H9 (cell line): Measurements from ENCODE around the gene SEZ6. TPM values are rescaled to one million over a fixed set of nuclear protein-coding genes. Genes with fewer than 3 reads are reported as not detected.

ENCODE experiments used
- DNase-seq: peaks from one replicate; pipeline ENCODE4 v3.0.0-alpha.2; 2017
- H2AFZ ChIP-seq: one replicate; pipeline ENCODE4 v1.6.1; 2013; ENCODE audit warnings: mild to moderate bottlenecking, low read length, control low read depth, moderate library complexity
- H2AK5ac ChIP-seq: 2 replicates; pipeline ENCODE4 v1.6.1; 2013; ENCODE audit warnings: low read length, control low read depth, mixed read lengths; ENCODE audit not compliant: insufficient read length
- H2BK120ac ChIP-seq: one replicate; pipeline ENCODE4 v1.6.1; 2013; ENCODE audit warnings: low read depth, mild to moderate bottlenecking, low read length, control low read depth, inconsistent platforms; ENCODE audit not compliant: poor library complexity, severe bottlenecking
- H2BK12ac ChIP-seq: 2 replicates; pipeline ENCODE4 v1.6.1; 2013; ENCODE audit warnings: low read length, control low read depth, mixed read lengths, low read depth; ENCODE audit not compliant: insufficient read length
- H2BK15ac ChIP-seq: 2 replicates; pipeline ENCODE4 v1.6.1; 2013; ENCODE audit warnings: low read depth, low read length, control low read depth
- H2BK20ac ChIP-seq: one replicate; pipeline ENCODE4 v1.6.1; 2013; ENCODE audit warnings: low read depth, mild to moderate bottlenecking, low read length, control low read depth, inconsistent platforms; ENCODE audit not compliant: poor library complexity, severe bottlenecking
- H2BK5ac ChIP-seq: 2 replicates; pipeline ENCODE4 v1.6.1; 2013; ENCODE audit warnings: low read length, control low read depth, mixed read lengths; ENCODE audit not compliant: insufficient read length
- H3K14ac ChIP-seq: 2 replicates; pipeline ENCODE4 v1.6.1; 2013; ENCODE audit warnings: low read length, control low read depth; ENCODE audit not compliant: insufficient read depth
- H3K18ac ChIP-seq: 2 replicates; pipeline ENCODE4 v1.6.1; 2013; ENCODE audit warnings: low read depth, mild to moderate bottlenecking, mixed read lengths, low read length, control low read depth; ENCODE audit not compliant: insufficient read length
- H3K23ac ChIP-seq: 2 replicates; pipeline ENCODE4 v1.6.1; 2013; ENCODE audit warnings: low read length, control low read depth, mixed read lengths, low read depth; ENCODE audit not compliant: insufficient read length
- H3K23me2 ChIP-seq: 2 replicates; pipeline ENCODE4 v1.6.1; 2013; ENCODE audit warnings: low read depth, mild to moderate bottlenecking, mixed read lengths, low read length, control low read depth; ENCODE audit not compliant: insufficient read length, poor library complexity, severe bottlenecking
- H3K27ac ChIP-seq: 2 replicates; pipeline ENCODE4 v1.5.1; 2013; ENCODE audit warnings: low read length, control low read depth, mixed read lengths, low read depth; ENCODE audit not compliant: insufficient read length
- H3K27me3 ChIP-seq: 2 replicates; pipeline ENCODE4 v1.6.1; 2013; ENCODE audit warnings: low read length, control low read depth, inconsistent platforms; ENCODE audit not compliant: insufficient read depth
- H3K4ac ChIP-seq: 2 replicates; pipeline ENCODE4 v1.6.1; 2013; ENCODE audit warnings: low read depth, mild to moderate bottlenecking, control low read depth, inconsistent platforms, low read length, moderate library complexity
- H3K4me1 ChIP-seq: 2 replicates; pipeline ENCODE4 v1.6.1; 2013; ENCODE audit warnings: low read length, control low read depth, inconsistent platforms; ENCODE audit not compliant: insufficient read depth
- H3K4me2 ChIP-seq: 2 replicates; pipeline ENCODE4 v1.6.1; 2013; ENCODE audit warnings: low read length, control low read depth, mixed read lengths; ENCODE audit not compliant: insufficient read length, insufficient read depth
- H3K56ac ChIP-seq: 2 replicates; pipeline ENCODE4 v1.6.1; 2013; ENCODE audit warnings: low read depth, mild to moderate bottlenecking, mixed read lengths, low read length, control low read depth; ENCODE audit not compliant: insufficient read length
- H3K79me1 ChIP-seq: 2 replicates; pipeline ENCODE4 v1.6.1; 2013; ENCODE audit warnings: low read depth, mild to moderate bottlenecking, moderate library complexity, low read length, control low read depth, inconsistent platforms; ENCODE audit not compliant: insufficient read depth, poor library complexity, severe bottlenecking
- H3K79me2 ChIP-seq: 2 replicates; pipeline ENCODE4 v1.6.1; 2013; ENCODE audit warnings: low read length, control low read depth, inconsistent platforms; ENCODE audit not compliant: insufficient read depth
- H3K9ac ChIP-seq: 2 replicates; pipeline ENCODE4 v1.6.1; 2013; ENCODE audit warnings: low read length, control low read depth, mixed read lengths; ENCODE audit not compliant: insufficient read length; ENCODE audit errors: extremely low read depth
- H3K9me3 ChIP-seq: one replicate; pipeline ENCODE4 v1.6.1; 2013; ENCODE audit warnings: low read depth, low read length, inconsistent platforms; ENCODE audit not compliant: control insufficient read depth
- H3T11ph ChIP-seq: one replicate; pipeline ENCODE4 v1.6.1; 2013; ENCODE audit warnings: mild to moderate bottlenecking, low read length, control low read depth, inconsistent platforms
- H4K20me1 ChIP-seq: one replicate; pipeline ENCODE4 v1.6.1; 2013; ENCODE audit not compliant: control insufficient read depth, insufficient read length, insufficient read depth
- H4K5ac ChIP-seq: 2 replicates; pipeline ENCODE4 v1.6.1; 2013; ENCODE audit warnings: low read depth, mild to moderate bottlenecking, mixed read lengths, low read length, control low read depth; ENCODE audit not compliant: insufficient read length
- H4K8ac ChIP-seq: replicated peaks from 2 replicates; pipeline ENCODE4 v1.6.1; 2013; ENCODE audit warnings: low read length, control low read depth, mixed read lengths, low read depth; ENCODE audit not compliant: insufficient read length
- H4K91ac ChIP-seq: 2 replicates; pipeline ENCODE4 v1.6.1; 2013; ENCODE audit warnings: low read depth, mild to moderate bottlenecking, moderate library complexity, mixed read lengths, low read length, control low read depth; ENCODE audit not compliant: insufficient read length
- H3K27ac Mint-ChIP-seq, 3 experiments: 2 replicates in 2 of 3; 3 replicates in 1 of 3; pipeline ENCODE4 v1.8.0; 2020 to 2021; ENCODE audit warnings: mixed read lengths in 3 of 3, mild to moderate bottlenecking in 1 of 3, moderate library complexity in 1 of 3
- H3K27me3 Mint-ChIP-seq: 2 replicates; pipeline ENCODE4 v1.8.0; 2021; ENCODE audit warnings: low read depth, mild to moderate bottlenecking, moderate library complexity, mixed read lengths
- H3K36me3 Mint-ChIP-seq, 3 experiments: 2 replicates in 2 of 3; 3 replicates in 1 of 3; pipeline ENCODE4 v1.8.0; 2020 to 2021; ENCODE audit warnings: low read depth in 3 of 3, mixed read lengths in 3 of 3; ENCODE audit not compliant: insufficient read depth in 1 of 3
- H3K4me1 Mint-ChIP-seq, 2 experiments: 2 replicates each; pipeline ENCODE4 v1.8.0; 2020; ENCODE audit warnings: mixed read lengths in 2 of 2
- H3K4me3 Mint-ChIP-seq, 2 experiments: 2 replicates in 1 of 2; 3 replicates in 1 of 2; pipeline ENCODE4 v1.8.0; 2020 to 2021; ENCODE audit warnings: mild to moderate bottlenecking in 2 of 2, mixed read lengths in 2 of 2, moderate library complexity in 1 of 2
- H3K9me3 Mint-ChIP-seq, 2 experiments: 2 replicates in 1 of 2; 3 replicates in 1 of 2; pipeline ENCODE4 v1.8.0; 2020; ENCODE audit warnings: mild to moderate bottlenecking in 2 of 2, mixed read lengths in 2 of 2, moderate library complexity in 1 of 2
- WGBS: extraction: QIAGEN DNeasy Blood & Tissue Kit; methylation state at CpG from one replicate; pipeline ENCODE4 v1.1.7; 2013; ENCODE audit warnings: missing lambda C conversion rate, low lambda C conversion rate, mixed read lengths; ENCODE audit not compliant: insufficient read length; ENCODE audit errors: extremely low coverage; 5-methylcytosine and 5-hydroxymethylcytosine counted together
- total RNA-seq: library from RNA; stranded (reverse); gene quantifications from 2 replicates; pipeline ENCODE4 v1.2.1, GENCODE V29; 2021
- TF ChIP-seq, protein P1 (sequence below): fragments of 200-600 bp; sonication (generic); conservative IDR thresholded peaks from 3 replicates; pipeline ENCODE4 v1.8.0; 2021; ENCODE audit warnings: antibody characterized with exemption, mild to moderate bottlenecking

The SEZ6 gene
- total RNA-seq, 1 experiment from 2014 or later = 1.8 TPM

DNA sequence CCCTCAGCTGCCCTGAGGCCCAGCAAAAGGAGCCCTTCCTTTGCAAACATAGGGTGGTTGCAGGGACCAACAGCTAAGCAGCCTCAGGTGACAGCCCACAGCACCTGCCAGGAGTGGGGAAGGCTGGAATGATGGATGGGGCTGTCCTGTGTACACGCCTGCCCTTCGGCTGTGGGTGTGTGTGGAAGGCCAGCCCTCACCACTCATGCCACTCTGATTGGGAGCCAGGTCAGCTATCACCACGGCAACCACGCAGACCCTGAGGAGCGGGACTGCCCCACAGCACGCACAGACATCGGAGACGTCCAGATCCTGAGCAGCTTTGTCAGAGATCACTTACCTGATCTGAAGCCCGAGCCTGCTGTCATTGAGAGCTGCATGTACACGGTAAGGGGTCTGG lies 49.0 kb upstream of the SEZ6 start:
- WGBS = no CpG with 5 or more reads among the region's 10 CpGs
- Histone ChIP-seq H3K14ac (no peak overlapping the region), H3K27ac (no peak overlapping the region), H3K9ac (no peak overlapping the region), H3K18ac (no peak overlapping the region), H3K4ac (no peak overlapping the region), H4K91ac (no peak overlapping the region), H4K20me1 (no peaks in the 10 kb centered on the region), H3K4me1 (peaks cover 7% of the 10 kb centered on the region; the same call in 1 of the 2 replicates), H3K23ac (no peak overlapping the region), H2BK5ac (no peak overlapping the region), H3T11ph (no peak overlapping the region), H2BK12ac (no peak overlapping the region), H2AK5ac (no peak overlapping the region), H3K4me2 (no peak overlapping the region), H3K79me2 (no peaks in the 10 kb centered on the region), H4K8ac (no peak overlapping the region), H3K9me3 (no peaks in the 10 kb centered on the region), H3K27me3 (no peaks in the 10 kb centered on the region), H3K79me1 (no peaks in the 10 kb centered on the region), H2BK15ac (no peak overlapping the region), H3K56ac (no peak overlapping the region), H4K5ac (no peak overlapping the region), H2BK20ac (no peak overlapping the region), H3K23me2 (no peaks in the 10 kb centered on the region), H2BK120ac (no peak overlapping the region), H2AFZ (no peak overlapping the region)
- no peaks in the 10 kb centered on the region for H3K27me3 Mint-ChIP-seq
- H3K27ac Mint-ChIP-seq = peak overlapping the region in 1 of 3 experiments; percentile 32; a peak in 2 of 7 replicates
- H3K9me3 Mint-ChIP-seq = no peaks in the 10 kb centered on the region
- H3K36me3 Mint-ChIP-seq = peaks cover 0 to 19% (median 3%) of the 10 kb centered on the region in 3 experiments; a peak in 3 of 7 replicates
- TF ChIP-seq, protein P1, sequence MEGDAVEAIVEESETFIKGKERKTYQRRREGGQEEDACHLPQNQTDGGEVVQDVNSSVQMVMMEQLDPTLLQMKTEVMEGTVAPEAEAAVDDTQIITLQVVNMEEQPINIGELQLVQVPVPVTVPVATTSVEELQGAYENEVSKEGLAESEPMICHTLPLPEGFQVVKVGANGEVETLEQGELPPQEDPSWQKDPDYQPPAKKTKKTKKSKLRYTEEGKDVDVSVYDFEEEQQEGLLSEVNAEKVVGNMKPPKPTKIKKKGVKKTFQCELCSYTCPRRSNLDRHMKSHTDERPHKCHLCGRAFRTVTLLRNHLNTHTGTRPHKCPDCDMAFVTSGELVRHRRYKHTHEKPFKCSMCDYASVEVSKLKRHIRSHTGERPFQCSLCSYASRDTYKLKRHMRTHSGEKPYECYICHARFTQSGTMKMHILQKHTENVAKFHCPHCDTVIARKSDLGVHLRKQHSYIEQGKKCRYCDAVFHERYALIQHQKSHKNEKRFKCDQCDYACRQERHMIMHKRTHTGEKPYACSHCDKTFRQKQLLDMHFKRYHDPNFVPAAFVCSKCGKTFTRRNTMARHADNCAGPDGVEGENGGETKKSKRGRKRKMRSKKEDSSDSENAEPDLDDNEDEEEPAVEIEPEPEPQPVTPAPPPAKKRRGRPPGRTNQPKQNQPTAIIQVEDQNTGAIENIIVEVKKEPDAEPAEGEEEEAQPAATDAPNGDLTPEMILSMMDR = no peak
- H3K4me3 Mint-ChIP-seq = no peak overlapping the region
- no peak for DNase-seq
- peaks cover 13 to 18% of the 10 kb centered on the region in 2 experiments for H3K4me1 Mint-ChIP-seq
